Trophoblast cell (in vitro differentiated cells and primary cell): ENCODE results near the gene PPA1.

Experiments
- DNase-seq, 2 donors: peaks; one replicate each; pipeline ENCODE4 v3.0.0-alpha.2; 2016
- H2AFZ ChIP-seq: 2 replicates; pipeline ENCODE4 v1.6.1; 2013; ENCODE audit warnings: low read length, moderate library complexity, mild to moderate bottlenecking; ENCODE audit not compliant: insufficient read depth, poor library complexity
- H2AK5ac ChIP-seq: 2 replicates; pipeline ENCODE4 v1.6.1; 2013; ENCODE audit warnings: mild to moderate bottlenecking, low read length
- H2BK120ac ChIP-seq: 2 replicates; pipeline ENCODE4 v1.6.1; 2013; ENCODE audit warnings: low read length, mild to moderate bottlenecking, moderate library complexity; ENCODE audit not compliant: insufficient read depth, poor library complexity
- H2BK12ac ChIP-seq: 2 replicates; pipeline ENCODE4 v1.6.1; 2013; ENCODE audit warnings: mild to moderate bottlenecking, low read length, moderate library complexity
- H2BK5ac ChIP-seq: 2 replicates; pipeline ENCODE4 v1.6.1; 2013; ENCODE audit warnings: low read length, low read depth, moderate library complexity, mild to moderate bottlenecking; ENCODE audit not compliant: poor library complexity
- H3K14ac ChIP-seq: 2 replicates; pipeline ENCODE4 v1.6.1; 2013; ENCODE audit warnings: mild to moderate bottlenecking, low read length
- H3K18ac ChIP-seq: 2 replicates; pipeline ENCODE4 v1.6.1; 2013; ENCODE audit warnings: mild to moderate bottlenecking, low read length
- H3K23ac ChIP-seq: 2 replicates; pipeline ENCODE4 v1.6.1; 2013; ENCODE audit warnings: low read length
- H3K27ac ChIP-seq: 2 replicates; pipeline ENCODE4 v1.5.1; 2013; ENCODE audit warnings: low read depth, mild to moderate bottlenecking, inconsistent platforms, low read length, moderate library complexity
- H3K27me3 ChIP-seq: 2 replicates; pipeline ENCODE4 v1.6.1; 2013; ENCODE audit warnings: inconsistent platforms, mild to moderate bottlenecking, low read length, moderate library complexity; ENCODE audit not compliant: insufficient read depth
- H3K36me3 ChIP-seq, 2 experiments: 1 replicate in 1 of 2; 2 replicates in 1 of 2; pipeline ENCODE4 v1.6.1; 2013; ENCODE audit warnings: low read length in 2 of 2, mild to moderate bottlenecking in 2 of 2, moderate library complexity in 1 of 2; ENCODE audit not compliant: insufficient read depth in 2 of 2, control insufficient read depth in 1 of 2
- H3K4ac ChIP-seq: 2 replicates; pipeline ENCODE4 v1.6.1; 2013; ENCODE audit warnings: low read depth, mild to moderate bottlenecking, low read length, moderate library complexity
- H3K4me1 ChIP-seq, 2 experiments: 1 replicate in 1 of 2; 2 replicates in 1 of 2; pipeline ENCODE4 v1.6.1; 2013; ENCODE audit warnings: low read length in 2 of 2, mild to moderate bottlenecking in 2 of 2, moderate library complexity in 1 of 2; ENCODE audit not compliant: insufficient read depth in 2 of 2, control insufficient read depth in 1 of 2
- H3K4me2 ChIP-seq: 2 replicates; pipeline ENCODE4 v1.6.1; 2013; ENCODE audit warnings: inconsistent platforms, mild to moderate bottlenecking, low read length, moderate library complexity
- H3K4me3 ChIP-seq: 2 replicates; pipeline ENCODE4 v1.5.1; 2013; ENCODE audit warnings: mild to moderate bottlenecking, low read depth, low read length, inconsistent platforms
- H3K79me1 ChIP-seq: one replicate; pipeline ENCODE4 v1.6.1; 2013; ENCODE audit warnings: low read length
- H3K79me2 ChIP-seq: 2 replicates; pipeline ENCODE4 v1.6.1; 2013; ENCODE audit warnings: low read length, mild to moderate bottlenecking; ENCODE audit not compliant: control insufficient read depth, insufficient read depth, poor library complexity
- H3K9ac ChIP-seq: 2 replicates; pipeline ENCODE4 v1.6.1; 2013; ENCODE audit warnings: mild to moderate bottlenecking, low read length
- H3K9me3 ChIP-seq: 2 replicates; pipeline ENCODE4 v1.6.1; 2013; ENCODE audit warnings: low read depth, mild to moderate bottlenecking, control low read depth, inconsistent platforms, low read length; ENCODE audit not compliant: insufficient read depth
- H4K12ac ChIP-seq: 2 replicates; pipeline ENCODE4 v1.6.1; 2013; ENCODE audit warnings: low read depth, mild to moderate bottlenecking, low read length, moderate library complexity
- H4K8ac ChIP-seq: 2 replicates; pipeline ENCODE4 v1.6.1; 2013; ENCODE audit warnings: low read depth, mild to moderate bottlenecking, low read length, moderate library complexity
- H4K91ac ChIP-seq: one replicate; pipeline ENCODE4 v1.6.1; 2013; ENCODE audit warnings: low read depth, mild to moderate bottlenecking, low read length, moderate library complexity
- WGBS: extraction: QIAGEN DNeasy Blood & Tissue Kit; methylation state at CpG from one replicate; pipeline ENCODE4 v1.1.7; 2013; ENCODE audit warnings: missing lambda C conversion rate; ENCODE audit not compliant: insufficient read length, insufficient coverage; ENCODE audit errors: extremely low coverage; 5-methylcytosine and 5-hydroxymethylcytosine counted together

PPA1 gene

DNA sequence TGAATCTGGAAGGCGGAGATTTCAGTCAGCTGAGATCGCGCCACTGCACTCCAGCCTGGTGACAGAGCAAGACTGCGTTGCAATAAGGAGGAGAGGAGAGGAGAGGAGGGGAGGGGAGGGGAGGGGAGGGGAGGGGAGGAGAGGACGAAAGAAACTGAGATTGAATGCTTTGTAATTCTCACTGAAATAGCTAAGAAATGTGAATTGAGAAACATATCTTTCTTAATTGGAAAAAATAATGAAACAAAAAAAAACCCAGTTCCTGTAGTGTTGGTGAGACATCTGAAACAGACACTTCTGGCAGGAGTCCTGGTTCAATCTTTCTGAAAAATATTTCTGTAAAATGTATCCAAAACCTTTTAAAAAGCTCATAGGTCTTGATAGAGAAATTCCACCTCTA lies 26.5 kb downstream of the PPA1 start:
- no CpG with 5 or more reads among the region's 5 CpGs for WGBS
- Histone ChIP-seq H3K27ac (no peak overlapping the region), H3K4me3 (no peak overlapping the region), H3K14ac (no peak overlapping the region), H2AK5ac (no peak overlapping the region), H3K9ac (no peak overlapping the region), H2BK12ac (no peak overlapping the region), H2BK5ac (no peak overlapping the region), H4K12ac (no peak overlapping the region), H2AFZ (no peak overlapping the region), H3K79me1 (no peaks in the 10 kb centered on the region), H2BK120ac (no peak overlapping the region), H3K9me3 (no peaks in the 10 kb centered on the region), H3K79me2 (no peaks in the 10 kb centered on the region), H3K4ac (no peak overlapping the region), H3K36me3 (peaks cover 20 to 21% of the 10 kb centered on the region in 2 experiments), H4K8ac (no peak overlapping the region), H3K4me2 (no peak overlapping the region), H3K18ac (no peak overlapping the region), H3K27me3 (no peaks in the 10 kb centered on the region), H3K23ac (no peak overlapping the region), H4K91ac (no peak overlapping the region), H3K4me1 (no peaks in the 10 kb centered on the region)
- DNase-seq: no peak

DNA sequence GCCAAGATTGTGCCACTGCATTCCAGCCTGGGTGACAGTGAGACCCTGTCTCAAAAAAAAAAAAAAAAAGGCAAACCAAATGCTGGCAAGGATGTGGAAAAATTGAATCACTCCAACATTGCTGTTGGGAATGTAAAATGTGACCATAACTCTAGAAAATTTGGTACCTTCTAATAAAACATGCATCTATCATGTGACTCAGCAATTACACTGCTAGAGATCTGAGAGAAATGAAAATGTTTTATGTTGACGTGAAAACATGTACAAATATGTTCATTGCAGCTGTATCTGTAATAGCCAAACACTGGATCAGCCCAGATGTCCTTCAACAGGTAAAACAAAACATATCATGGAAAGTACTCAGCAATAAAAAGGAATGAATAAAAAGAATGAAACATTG lies 32.1 kb downstream of the PPA1 start:
- Histone ChIP-seq H2AFZ (no peak overlapping the region), H3K23ac (no peak overlapping the region), H2BK12ac (no peak overlapping the region), H3K9me3 (no peaks in the 10 kb centered on the region), H3K18ac (no peak overlapping the region), H3K27me3 (no peaks in the 10 kb centered on the region), H3K14ac (no peak overlapping the region), H3K79me1 (no peaks in the 10 kb centered on the region), H3K4me3 (no peak overlapping the region), H3K27ac (no peak overlapping the region), H3K4ac (no peak overlapping the region), H3K4me2 (no peak overlapping the region), H3K4me1 (no peaks in the 10 kb centered on the region), H4K12ac (no peak overlapping the region), H2BK5ac (no peak overlapping the region), H3K36me3 (peaks cover 12 to 24% of the 10 kb centered on the region in 2 experiments), H4K91ac (no peak overlapping the region), H2AK5ac (no peak overlapping the region), H2BK120ac (no peak overlapping the region), H4K8ac (no peak overlapping the region), H3K9ac (no peak overlapping the region), H3K79me2 (no peaks in the 10 kb centered on the region)
- DNase-seq: no peak
- no CpG with 5 or more reads among the region's 1 CpG for WGBS

DNA sequence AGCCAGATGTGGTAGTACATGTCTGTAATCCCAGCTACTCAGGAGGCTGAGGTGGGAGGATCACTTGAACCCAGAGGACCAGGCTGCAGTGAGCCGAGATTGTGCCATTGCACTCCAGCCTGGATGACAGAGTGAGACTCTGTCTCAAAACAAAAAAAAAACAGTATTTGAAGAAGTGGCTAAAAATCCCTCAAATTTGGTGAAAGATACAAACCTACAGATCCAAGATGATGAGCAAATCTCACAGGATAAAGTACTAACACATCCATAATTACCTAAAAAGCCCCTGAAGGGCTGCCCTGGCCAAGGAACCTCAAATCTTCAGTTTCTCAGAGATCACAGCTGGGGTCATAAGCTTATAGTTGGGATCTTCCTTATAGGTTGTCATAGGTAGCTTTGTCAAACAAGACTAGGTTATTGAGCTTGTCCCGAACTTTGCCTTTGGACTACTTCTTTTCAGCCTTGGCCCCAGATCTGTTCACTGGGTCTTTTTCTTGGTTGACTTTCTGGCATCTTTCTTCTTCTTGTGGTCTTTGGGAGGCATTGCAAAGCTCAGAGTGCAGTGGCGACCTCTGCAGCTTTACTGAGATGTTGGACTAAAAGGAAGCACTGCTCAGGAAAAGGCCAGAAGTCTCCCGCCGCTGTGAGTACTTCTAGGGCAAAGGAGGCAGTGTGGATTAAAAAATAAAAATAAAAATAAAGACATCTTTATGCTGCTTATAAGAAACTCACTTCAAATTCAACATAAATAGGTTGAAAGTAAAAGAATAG lies 34.3 kb downstream of the PPA1 start:
- Histone ChIP-seq H3K36me3 (peaks cover 8 to 20% of the 10 kb centered on the region in 2 experiments), H4K12ac (no peak overlapping the region), H3K4me1 (no peaks in the 10 kb centered on the region), H2BK12ac (no peak overlapping the region), H3K14ac (no peak overlapping the region), H2BK5ac (no peak overlapping the region), H3K9me3 (no peaks in the 10 kb centered on the region), H3K27ac (no peak overlapping the region), H3K23ac (no peak overlapping the region), H3K9ac (no peak overlapping the region), H3K4me2 (no peak overlapping the region), H4K91ac (no peak overlapping the region), H3K18ac (no peak overlapping the region), H3K79me1 (no peaks in the 10 kb centered on the region), H2BK120ac (no peak overlapping the region), H3K79me2 (no peaks in the 10 kb centered on the region), H3K4ac (no peak overlapping the region), H3K27me3 (no peaks in the 10 kb centered on the region), H2AFZ (no peak overlapping the region), H4K8ac (no peak overlapping the region), H2AK5ac (no peak overlapping the region), H3K4me3 (no peak overlapping the region)
- WGBS: no CpG with 5 or more reads among the region's 5 CpGs
- no peak for DNase-seq

DNA sequence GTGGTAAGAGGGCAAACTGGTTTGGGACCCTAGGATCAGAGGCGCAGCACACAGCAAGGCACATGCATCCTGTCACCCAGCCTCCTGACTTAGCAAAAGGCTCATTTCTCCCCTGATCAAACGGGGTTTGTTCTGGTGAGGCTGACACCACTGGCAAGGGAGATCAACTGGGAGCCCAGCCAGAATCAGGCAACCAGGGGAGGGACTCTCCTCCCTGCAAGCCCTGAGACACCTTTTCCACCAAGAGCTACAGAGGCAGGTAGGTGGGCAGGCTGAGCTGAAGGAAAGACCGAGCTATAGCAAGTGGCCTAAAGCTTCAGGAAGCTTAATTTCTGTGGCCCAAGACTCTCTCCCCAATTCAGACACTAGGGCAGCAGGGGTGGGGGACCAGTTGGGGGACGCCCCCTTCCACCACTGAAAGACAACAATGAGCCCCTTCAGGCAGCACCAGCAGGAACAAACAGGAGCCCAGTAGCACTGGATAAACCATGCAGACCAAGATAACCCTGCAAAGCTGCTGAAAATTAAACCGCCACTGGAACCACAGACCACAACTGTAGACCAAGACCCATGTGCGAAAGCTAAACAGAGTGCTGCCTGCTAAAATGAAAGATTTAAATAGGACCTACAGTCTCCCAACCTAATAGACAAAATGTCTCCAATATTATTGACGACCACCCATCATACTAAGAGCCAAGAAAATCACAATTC lies 35.8 kb downstream of the PPA1 start:
- Histone ChIP-seq H3K27me3 (no peaks in the 10 kb centered on the region), H3K79me1 (no peaks in the 10 kb centered on the region), H3K4me3 (no peak overlapping the region), H3K4ac (no peak overlapping the region), H3K9me3 (no peaks in the 10 kb centered on the region), H3K36me3 (peaks cover 5 to 14% of the 10 kb centered on the region in 2 experiments), H3K4me2 (no peak overlapping the region), H3K18ac (no peak overlapping the region), H4K12ac (no peak overlapping the region), H4K8ac (no peak overlapping the region), H2BK5ac (no peak overlapping the region), H3K14ac (no peak overlapping the region), H2AK5ac (no peak overlapping the region), H2BK12ac (no peak overlapping the region), H3K27ac (no peak overlapping the region), H2AFZ (no peak overlapping the region), H3K23ac (no peak overlapping the region), H3K79me2 (no peaks in the 10 kb centered on the region), H2BK120ac (no peak overlapping the region), H3K9ac (no peak overlapping the region), H3K4me1 (no peaks in the 10 kb centered on the region), H4K91ac (no peak overlapping the region)
- DNase-seq: no peak
- no CpG with 5 or more reads among the region's 7 CpGs for WGBS
